ENCODE measurements around the gene MAD1L1.

GRCh38 chr7:1883031-1883761 is 349.5 kb downstream of the MAD1L1 start:
- TF ChIP-seq POLR2A (IDR thresholded peaks at IDR 0.05) = no peak
- TF ChIP-seq, protein P1, sequence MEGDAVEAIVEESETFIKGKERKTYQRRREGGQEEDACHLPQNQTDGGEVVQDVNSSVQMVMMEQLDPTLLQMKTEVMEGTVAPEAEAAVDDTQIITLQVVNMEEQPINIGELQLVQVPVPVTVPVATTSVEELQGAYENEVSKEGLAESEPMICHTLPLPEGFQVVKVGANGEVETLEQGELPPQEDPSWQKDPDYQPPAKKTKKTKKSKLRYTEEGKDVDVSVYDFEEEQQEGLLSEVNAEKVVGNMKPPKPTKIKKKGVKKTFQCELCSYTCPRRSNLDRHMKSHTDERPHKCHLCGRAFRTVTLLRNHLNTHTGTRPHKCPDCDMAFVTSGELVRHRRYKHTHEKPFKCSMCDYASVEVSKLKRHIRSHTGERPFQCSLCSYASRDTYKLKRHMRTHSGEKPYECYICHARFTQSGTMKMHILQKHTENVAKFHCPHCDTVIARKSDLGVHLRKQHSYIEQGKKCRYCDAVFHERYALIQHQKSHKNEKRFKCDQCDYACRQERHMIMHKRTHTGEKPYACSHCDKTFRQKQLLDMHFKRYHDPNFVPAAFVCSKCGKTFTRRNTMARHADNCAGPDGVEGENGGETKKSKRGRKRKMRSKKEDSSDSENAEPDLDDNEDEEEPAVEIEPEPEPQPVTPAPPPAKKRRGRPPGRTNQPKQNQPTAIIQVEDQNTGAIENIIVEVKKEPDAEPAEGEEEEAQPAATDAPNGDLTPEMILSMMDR (IDR thresholded peaks at IDR 0.05) = no peak
